ENCODE measurements around the gene SYNJ2BP.

Gene SYNJ2BP

DNA sequence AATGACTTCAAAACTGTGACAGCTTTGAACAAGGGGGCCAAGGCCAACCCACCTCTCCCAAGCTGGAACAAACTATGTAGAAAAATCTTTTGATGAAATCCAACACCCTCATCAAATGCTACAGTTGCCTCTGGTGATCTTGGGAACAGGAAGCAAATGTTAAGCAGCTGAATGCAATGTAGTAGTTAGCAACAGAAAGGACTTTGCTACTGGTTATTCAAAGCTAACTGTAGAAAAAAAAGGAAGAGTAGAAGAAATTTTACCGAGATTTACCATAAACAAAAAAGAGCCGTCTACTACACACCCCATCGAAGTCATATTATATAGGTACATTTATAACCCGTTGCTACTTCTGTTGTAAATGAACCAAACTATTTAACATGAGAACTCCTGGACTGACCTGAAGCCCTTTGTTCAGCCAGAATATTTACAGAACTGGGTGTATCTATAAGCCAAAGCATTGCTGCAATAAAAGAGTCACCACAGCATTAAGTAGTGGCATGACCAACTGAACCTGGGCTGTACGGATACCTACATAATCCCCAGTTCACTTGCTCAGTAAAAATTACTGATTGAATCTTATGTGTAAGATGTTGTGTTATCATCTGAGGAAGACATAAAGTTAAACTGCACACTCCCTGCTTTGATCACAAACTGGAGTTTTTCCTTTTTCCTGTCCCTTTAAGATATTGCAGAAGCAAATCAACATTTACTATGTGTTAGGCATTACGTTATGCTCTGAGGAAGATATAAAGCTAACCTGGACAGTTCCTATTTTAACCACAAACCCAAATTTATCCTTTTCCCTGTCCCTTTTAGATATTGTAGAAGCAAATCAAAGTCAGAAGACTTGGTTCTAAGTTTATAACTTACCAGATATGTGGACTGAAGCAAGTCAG is 25.1 kb downstream of the SYNJ2BP start:
- DNase-seq (ENCODE audit: low read depth): no peak
- H3K4me3 ChIP-seq (ENCODE audit: low read depth, low read length): no peak overlapping the region
- TF ChIP-seq, protein P1, sequence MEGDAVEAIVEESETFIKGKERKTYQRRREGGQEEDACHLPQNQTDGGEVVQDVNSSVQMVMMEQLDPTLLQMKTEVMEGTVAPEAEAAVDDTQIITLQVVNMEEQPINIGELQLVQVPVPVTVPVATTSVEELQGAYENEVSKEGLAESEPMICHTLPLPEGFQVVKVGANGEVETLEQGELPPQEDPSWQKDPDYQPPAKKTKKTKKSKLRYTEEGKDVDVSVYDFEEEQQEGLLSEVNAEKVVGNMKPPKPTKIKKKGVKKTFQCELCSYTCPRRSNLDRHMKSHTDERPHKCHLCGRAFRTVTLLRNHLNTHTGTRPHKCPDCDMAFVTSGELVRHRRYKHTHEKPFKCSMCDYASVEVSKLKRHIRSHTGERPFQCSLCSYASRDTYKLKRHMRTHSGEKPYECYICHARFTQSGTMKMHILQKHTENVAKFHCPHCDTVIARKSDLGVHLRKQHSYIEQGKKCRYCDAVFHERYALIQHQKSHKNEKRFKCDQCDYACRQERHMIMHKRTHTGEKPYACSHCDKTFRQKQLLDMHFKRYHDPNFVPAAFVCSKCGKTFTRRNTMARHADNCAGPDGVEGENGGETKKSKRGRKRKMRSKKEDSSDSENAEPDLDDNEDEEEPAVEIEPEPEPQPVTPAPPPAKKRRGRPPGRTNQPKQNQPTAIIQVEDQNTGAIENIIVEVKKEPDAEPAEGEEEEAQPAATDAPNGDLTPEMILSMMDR (conservative IDR thresholded peaks at IDR 0.05; ENCODE audit: low read depth, low read length): no peak

DNA sequence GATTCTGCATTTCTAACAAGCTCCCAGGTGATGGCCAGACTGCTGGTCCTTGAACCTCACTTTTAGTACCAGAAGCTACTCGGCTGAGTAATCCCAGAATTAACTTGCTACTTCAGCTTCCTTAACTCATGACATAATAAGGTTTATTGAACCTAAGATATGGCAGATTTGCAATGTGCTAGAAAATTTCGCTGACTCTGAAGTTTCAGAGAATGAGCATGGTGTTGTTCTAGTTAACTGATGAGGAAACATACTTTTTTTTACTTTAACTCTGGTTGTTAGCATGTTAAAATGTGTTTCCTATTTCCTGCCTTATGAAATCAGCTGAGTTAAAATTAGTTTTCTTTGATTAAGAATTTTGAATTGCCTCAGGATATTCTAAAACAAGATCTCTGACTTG is 34.4 kb downstream of the SYNJ2BP start:
- H3K4me3 ChIP-seq (ENCODE audit: low read depth, low read length): no peak overlapping the region
- TF ChIP-seq, protein P1 (conservative IDR thresholded peaks at IDR 0.05; ENCODE audit: low read depth, low read length): no peak
- no peak for DNase-seq (ENCODE audit: low read depth)

DNA sequence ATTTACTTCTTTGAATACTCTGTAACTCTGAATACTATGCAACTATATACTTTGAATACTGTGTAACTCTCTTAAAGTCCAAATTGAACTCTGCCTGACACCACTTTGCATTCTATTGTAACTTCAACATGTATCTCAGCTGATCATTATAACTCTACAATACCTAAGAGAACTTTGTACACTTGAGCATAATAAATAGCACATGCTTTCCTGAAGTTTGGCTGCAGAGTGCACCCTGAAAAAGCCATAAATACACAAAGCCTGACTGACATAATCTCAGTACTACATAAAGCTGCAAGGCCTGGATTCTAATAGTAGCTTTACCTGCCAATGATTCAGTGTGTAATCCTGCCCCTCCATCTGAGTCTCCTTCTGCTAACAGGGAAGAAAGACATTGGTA is 36.1 kb downstream of the SYNJ2BP start:
- no peak overlapping the region for H3K4me3 ChIP-seq (ENCODE audit: low read depth, low read length)
- DNase-seq (ENCODE audit: low read depth): no peak
- TF ChIP-seq, protein P1 (conservative IDR thresholded peaks at IDR 0.05; ENCODE audit: low read depth, low read length): no peak

DNA sequence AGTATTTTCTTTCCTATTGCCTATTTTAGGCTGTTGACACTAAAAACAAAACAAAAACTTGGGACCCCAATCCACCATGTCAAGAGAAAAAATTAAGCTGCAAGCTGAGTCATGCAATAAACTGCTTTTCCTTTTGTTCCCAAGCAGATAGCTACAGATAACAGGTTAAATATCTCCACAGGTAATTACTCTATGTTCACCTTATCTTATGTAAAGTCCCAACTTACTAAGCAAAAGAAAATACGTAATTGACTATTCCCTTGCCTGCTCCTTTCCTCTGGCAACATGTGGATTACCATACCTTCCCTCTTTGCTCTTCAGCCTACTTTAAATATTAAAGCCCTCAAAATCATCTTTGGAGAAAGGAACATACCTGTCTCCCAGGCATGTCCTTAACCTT is 38.2 kb downstream of the SYNJ2BP start:
- TF ChIP-seq, protein P1 (conservative IDR thresholded peaks at IDR 0.05; ENCODE audit: low read depth, low read length): no peak
- H3K4me3 ChIP-seq (ENCODE audit: low read depth, low read length): no peak overlapping the region
- DNase-seq (ENCODE audit: low read depth): no peak
